GM12878 (cell line): ENCODE data around the gene LIN7B. TPM values are rescaled to one million over a fixed set of nuclear protein-coding genes. Genes with fewer than 3 reads are reported as not detected.

Experiments
- ATAC-seq: fragments of 200-7000 bp; cut with Tn5 transposase; 3 replicates; pipeline ENCODE4 v1.9.1; 2020; ENCODE audit warnings: mild to moderate bottlenecking, moderate library complexity
- BruUV-seq: library from RNA; stranded (reverse); fragments of 400-500 nt; replicated peaks from 2 replicates; lab custom pipeline; 2021; lab: Mats Ljungman, UMichigan
- CTCF ChIA-PET: fragments of 300-600 bp; sonication (Branson Sonifier 250); formaldehyde crosslinking; extraction: SDS; loops from one replicate; lab custom pipeline; 2021; ENCODE audit warnings: inconsistent platforms; lab: Yijun Ruan, JAX
- POLR2A ChIA-PET: fragments of 350-600 bp; formaldehyde crosslinking; extraction: SDS; loops from one replicate; lab custom pipeline; 2021; ENCODE audit warnings: inconsistent platforms; lab: Charles Lee
- RAD21 ChIA-PET: fragments of 300-600 bp; sonication (Branson Sonifier 250); formaldehyde crosslinking; loops from one replicate; lab custom pipeline; 2023; ENCODE audit warnings: antibody characterized with exemption; ENCODE audit not compliant: unreplicated experiment; lab: Charles Lee
- SMC1A ChIA-PET: fragments of 300-600 bp; sonication (Branson Sonifier 250); formaldehyde crosslinking; loops from one replicate; lab custom pipeline; 2023; ENCODE audit not compliant: unreplicated experiment, uncharacterized antibody; lab: Charles Lee
- DNase-seq: peaks from one replicate; pipeline ENCODE4 v3.0.0-alpha.2; 2011; ENCODE audit warnings: low read depth, low spot score
- FAIRE-seq: peaks from 3 replicates; lab custom pipeline; 2011; peaks lifted over from hg19 to GRCh38; lab: Jason Lieb, UNC
- H2AFZ ChIP-seq: 2 replicates; pipeline ENCODE4 v1.6.0; 2011; ENCODE audit warnings: low read depth, low read length, control low read depth; ENCODE audit not compliant: control insufficient read depth
- H3K27ac ChIP-seq: 2 replicates; pipeline ENCODE4 v1.5.1; 2011; ENCODE audit warnings: control low read depth; ENCODE audit not compliant: control insufficient read depth, insufficient read depth
- H3K27me3 ChIP-seq, 2 experiments: replicated peaks in 1 of 2; 2 replicates each; pipeline versions ENCODE4 v1.6.0 to v1.6.1; 2011; ENCODE audit warnings: low read length in 1 of 2; ENCODE audit not compliant: control insufficient read depth in 2 of 2, insufficient read depth in 2 of 2
- H3K36me3 ChIP-seq, 2 experiments: 2 replicates each; pipeline ENCODE4 v1.5.1; 2011; ENCODE audit warnings: low read length in 1 of 2; ENCODE audit not compliant: control insufficient read depth in 2 of 2, insufficient read depth in 2 of 2
- H3K4me1 ChIP-seq: 2 replicates; pipeline ENCODE4 v1.6.1; 2011; ENCODE audit warnings: mild to moderate bottlenecking, low read length, moderate library complexity, mixed read lengths; ENCODE audit not compliant: control insufficient read depth, insufficient read depth
- H3K4me2 ChIP-seq: 2 replicates; pipeline ENCODE4 v1.6.0; 2011; ENCODE audit warnings: control low read depth; ENCODE audit not compliant: control insufficient read depth, insufficient read depth
- H3K4me3 ChIP-seq: fragments of 200-600 bp; sonication (generic); 2 replicates; pipeline ENCODE4 v1.5.1; 2016
- H3K79me2 ChIP-seq: 2 replicates; pipeline ENCODE4 v1.6.0; 2011; ENCODE audit warnings: low read length; ENCODE audit not compliant: control insufficient read depth, insufficient read depth
- H3K9ac ChIP-seq: 2 replicates; pipeline ENCODE4 v1.8.0; 2011; ENCODE audit warnings: low read length, control low read depth, mixed read lengths; ENCODE audit not compliant: control insufficient read depth, insufficient read depth
- H3K9me3 ChIP-seq: replicated peaks from 3 replicates; pipeline ENCODE4 v1.5.1; 2011; ENCODE audit warnings: mild to moderate bottlenecking, low read length; ENCODE audit not compliant: control insufficient read depth, insufficient read depth
- H4K20me1 ChIP-seq: 2 replicates; pipeline ENCODE4 v1.6.0; 2011; ENCODE audit not compliant: control insufficient read depth, insufficient read depth
- CREB1 ChIP-seq: IDR thresholded peaks from 2 replicates; pipeline ENCODE4 v1.6.1; 2012; ENCODE audit warnings: low read depth, mild to moderate bottlenecking, inconsistent platforms
- JUND ChIP-seq: IDR thresholded peaks from 2 replicates; pipeline ENCODE4 v1.6.1; 2012; ENCODE audit warnings: low read depth, mild to moderate bottlenecking, low read length, improper control_type of control experiment, moderate library complexity
- NFYB ChIP-seq: IDR thresholded peaks from 2 replicates; pipeline ENCODE4 v1.6.1; 2011; ENCODE audit warnings: low read depth, mild to moderate bottlenecking, low read length, improper control_type of control experiment, moderate library complexity; ENCODE audit not compliant: insufficient read depth
- SMARCA5 ChIP-seq: fragments of 450-650 bp; IDR thresholded peaks from 2 replicates; pipeline ENCODE4 v1.6.1; 2017; ENCODE audit warnings: mild to moderate bottlenecking
- TARDBP ChIP-seq: IDR thresholded peaks from 2 replicates; pipeline ENCODE4 v1.6.1; 2016; ENCODE audit warnings: borderline replicate concordance
- ZNF274 ChIP-seq: IDR thresholded peaks from one replicate; pipeline ENCODE4 v1.8.0; 2011; ENCODE audit not compliant: insufficient read length, insufficient read depth
- ZSCAN29 ChIP-seq: fragments of 450-650 bp; IDR thresholded peaks from 2 replicates; pipeline ENCODE4 v1.6.1; 2017; ENCODE audit warnings: mild to moderate bottlenecking, moderate library complexity
- ZZZ3 ChIP-seq: IDR thresholded peaks from 2 replicates; pipeline ENCODE4 v1.6.1; 2011; ENCODE audit warnings: low read depth; ENCODE audit not compliant: control insufficient read depth, insufficient read length
- whole genome bisulfite sequencing: methylation state at CpG from one replicate; pipeline ENCODE4 v1.1.6; 2016; ENCODE audit warnings: low lambda C conversion rate; ENCODE audit not compliant: insufficient replicate concordance, insufficient coverage; ENCODE audit errors: missing lambda C conversion rate; 5-methylcytosine and 5-hydroxymethylcytosine counted together
- in situ Hi-C: fragments of 300-500 bp; cut with MboI; formaldehyde crosslinking; loops from 9 replicates; pipeline ENCODE4 v1.14.3; 2018; ENCODE audit warnings: mixed read lengths
- intact Hi-C: fragments of 100-400 bp; cut with micrococcal nuclease; formaldehyde crosslinking; loops from one replicate; pipeline ENCODE4 v1.14.2; 2022; ENCODE audit not compliant: unreplicated experiment
- polyA plus RNA-seq, 11 experiments: library from polyadenylated mRNA; depleted of rRNA in 4 of 11; unstranded in 6 of 11; stranded (reverse) in 5 of 11; fragments of >200 nt; fragmentation: Nextera tagmentation in 4 of 11; fragmentation: Illumina TruSeq in 1 of 11; extraction: Ambion mirVana in 4 of 11; extraction: Trizol in 1 of 11; gene quantifications; 1 replicate in 1 of 11; 2 replicates in 10 of 11; pipeline versions ENCODE4 v1.2.1 to v1.2.3, GENCODE V29; 2011 to 2016; ENCODE audit warnings: inconsistent platforms in 2 of 11, missing spikeins in 2 of 11, low read depth in 1 of 11
- total RNA-seq, 4 experiments: library from RNA; depleted of rRNA in 3 of 4; stranded (reverse); fragments of >200 nt in 3 of 4; fragmentation: Illumina TruSeq in 1 of 4; extraction: Trizol in 1 of 4; gene quantifications; 2 replicates each; pipeline versions ENCODE4 v1.2.1 to v1.2.3, GENCODE V29; 2013 to 2021
- TF ChIP-seq, protein P1 (sequence below): IDR thresholded peaks from 2 replicates; pipeline ENCODE4 v1.6.1; 2012; ENCODE audit warnings: improper control_type of control experiment, low read depth, low read length; ENCODE audit not compliant: insufficient replicate concordance
- TF ChIP-seq, protein P2 (sequence below): IDR thresholded peaks from 2 replicates; pipeline ENCODE4 v1.6.1; 2011; ENCODE audit warnings: low read depth, mild to moderate bottlenecking, low read length, moderate library complexity, borderline replicate concordance; ENCODE audit errors: extremely low read depth

The LIN7B gene
- total and polyA plus RNA-seq, 10 of the 15 experiments (the other 5 are each of a cell fraction or from before 2014, with no cell fraction given) = 0.15 to 3.5 (median 1.6) TPM; not detected in 2

DNA sequence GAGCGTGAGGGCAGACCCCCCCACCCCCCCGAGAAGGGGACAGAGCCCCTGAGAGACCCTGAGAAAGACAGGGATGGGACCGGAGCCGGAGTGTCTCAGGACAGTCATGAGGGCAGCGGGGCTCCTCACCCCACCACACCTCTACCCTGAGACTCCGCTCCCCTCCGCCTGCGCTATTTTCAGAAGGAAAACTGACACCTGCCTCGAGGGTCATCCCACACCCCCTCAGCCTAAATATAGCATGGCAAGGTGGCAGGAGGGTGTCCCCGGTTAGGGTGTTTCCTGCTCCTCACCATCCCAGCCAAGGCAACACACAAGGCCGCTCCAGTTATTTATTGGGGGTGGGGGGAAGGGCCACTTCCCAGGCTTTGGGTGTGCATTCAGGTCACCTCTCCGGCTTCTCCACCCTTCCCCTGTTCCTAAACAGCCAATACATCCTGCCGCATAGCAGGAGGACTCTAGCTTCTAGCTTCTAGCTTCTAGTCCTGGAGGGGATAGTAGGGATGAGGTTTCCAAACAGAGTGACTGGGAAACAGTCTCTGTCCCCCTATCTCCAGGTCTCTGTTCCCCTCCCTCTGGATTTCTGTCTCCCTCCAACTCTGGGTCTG, 48.2 kb upstream of the LIN7B start:
- TF ChIP-seq JUND (no peak), ZSCAN29 (no peak), CREB1 (no peak), TARDBP (no peak), ZNF274 (no peak), ZZZ3 (no peak), NFYB (no peak), SMARCA5 (no peak)
- TF ChIP-seq, protein P1, sequence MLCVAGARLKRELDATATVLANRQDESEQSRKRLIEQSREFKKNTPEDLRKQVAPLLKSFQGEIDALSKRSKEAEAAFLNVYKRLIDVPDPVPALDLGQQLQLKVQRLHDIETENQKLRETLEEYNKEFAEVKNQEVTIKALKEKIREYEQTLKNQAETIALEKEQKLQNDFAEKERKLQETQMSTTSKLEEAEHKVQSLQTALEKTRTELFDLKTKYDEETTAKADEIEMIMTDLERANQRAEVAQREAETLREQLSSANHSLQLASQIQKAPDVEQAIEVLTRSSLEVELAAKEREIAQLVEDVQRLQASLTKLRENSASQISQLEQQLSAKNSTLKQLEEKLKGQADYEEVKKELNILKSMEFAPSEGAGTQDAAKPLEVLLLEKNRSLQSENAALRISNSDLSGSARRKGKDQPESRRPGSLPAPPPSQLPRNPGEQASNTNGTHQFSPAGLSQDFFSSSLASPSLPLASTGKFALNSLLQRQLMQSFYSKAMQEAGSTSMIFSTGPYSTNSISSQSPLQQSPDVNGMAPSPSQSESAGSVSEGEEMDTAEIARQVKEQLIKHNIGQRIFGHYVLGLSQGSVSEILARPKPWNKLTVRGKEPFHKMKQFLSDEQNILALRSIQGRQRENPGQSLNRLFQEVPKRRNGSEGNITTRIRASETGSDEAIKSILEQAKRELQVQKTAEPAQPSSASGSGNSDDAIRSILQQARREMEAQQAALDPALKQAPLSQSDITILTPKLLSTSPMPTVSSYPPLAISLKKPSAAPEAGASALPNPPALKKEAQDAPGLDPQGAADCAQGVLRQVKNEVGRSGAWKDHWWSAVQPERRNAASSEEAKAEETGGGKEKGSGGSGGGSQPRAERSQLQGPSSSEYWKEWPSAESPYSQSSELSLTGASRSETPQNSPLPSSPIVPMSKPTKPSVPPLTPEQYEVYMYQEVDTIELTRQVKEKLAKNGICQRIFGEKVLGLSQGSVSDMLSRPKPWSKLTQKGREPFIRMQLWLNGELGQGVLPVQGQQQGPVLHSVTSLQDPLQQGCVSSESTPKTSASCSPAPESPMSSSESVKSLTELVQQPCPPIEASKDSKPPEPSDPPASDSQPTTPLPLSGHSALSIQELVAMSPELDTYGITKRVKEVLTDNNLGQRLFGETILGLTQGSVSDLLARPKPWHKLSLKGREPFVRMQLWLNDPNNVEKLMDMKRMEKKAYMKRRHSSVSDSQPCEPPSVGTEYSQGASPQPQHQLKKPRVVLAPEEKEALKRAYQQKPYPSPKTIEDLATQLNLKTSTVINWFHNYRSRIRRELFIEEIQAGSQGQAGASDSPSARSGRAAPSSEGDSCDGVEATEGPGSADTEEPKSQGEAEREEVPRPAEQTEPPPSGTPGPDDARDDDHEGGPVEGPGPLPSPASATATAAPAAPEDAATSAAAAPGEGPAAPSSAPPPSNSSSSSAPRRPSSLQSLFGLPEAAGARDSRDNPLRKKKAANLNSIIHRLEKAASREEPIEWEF = no peak
- TF ChIP-seq, protein P2, sequence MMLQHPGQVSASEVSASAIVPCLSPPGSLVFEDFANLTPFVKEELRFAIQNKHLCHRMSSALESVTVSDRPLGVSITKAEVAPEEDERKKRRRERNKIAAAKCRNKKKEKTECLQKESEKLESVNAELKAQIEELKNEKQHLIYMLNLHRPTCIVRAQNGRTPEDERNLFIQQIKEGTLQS = no peak
- TF ChIP-seq, all 136 proteins: peak for 0
- no TSS peak for BruUV-seq
- H3K79me2 ChIP-seq = no peaks in the 10 kb centered on the region
- ChIA-PET RAD21 (interaction anchor here (0.6 kb wide), 1 partner anchor 300 kb away, joined by 3 read pairs; no protein-coding TSS in a partner anchor), POLR2A (no interaction called here), SMC1A (no interaction called here), CTCF (interaction anchor here (1.1 kb wide), 1 partner anchor 32 kb away, joined by 3 read pairs; no protein-coding TSS in a partner anchor)
- no peak for FAIRE-seq
- no peaks in the 10 kb centered on the region for H4K20me1 ChIP-seq
- no peak overlapping the region for H3K9ac ChIP-seq
- no peaks in the 10 kb centered on the region for H3K36me3 ChIP-seq
- no peak overlapping the region for H3K4me3 ChIP-seq
- 15% methylated on average over 11 of the region's 13 CpGs for WGBS
- H3K27ac ChIP-seq = no peak overlapping the region
- in situ Hi-C loops (no loop called here), intact Hi-C loops (no loop called here)
- no peak for DNase-seq
- no peak overlapping the region for H2AFZ ChIP-seq
- H3K4me2 ChIP-seq = no peak overlapping the region
- peaks cover 2 to 3% of the 10 kb centered on the region in 2 experiments for H3K27me3 ChIP-seq
- no peaks in the 10 kb centered on the region for H3K4me1 ChIP-seq
- no peaks in the 10 kb centered on the region; the same call in 2 of the 3 replicates for H3K9me3 ChIP-seq
- no peak for ATAC-seq
